ENCODE results near the gene GNG8.
A peak's percentile ranks its signal among the peaks of the same experiment; 100 is the strongest.

Gene GNG8

DNA sequence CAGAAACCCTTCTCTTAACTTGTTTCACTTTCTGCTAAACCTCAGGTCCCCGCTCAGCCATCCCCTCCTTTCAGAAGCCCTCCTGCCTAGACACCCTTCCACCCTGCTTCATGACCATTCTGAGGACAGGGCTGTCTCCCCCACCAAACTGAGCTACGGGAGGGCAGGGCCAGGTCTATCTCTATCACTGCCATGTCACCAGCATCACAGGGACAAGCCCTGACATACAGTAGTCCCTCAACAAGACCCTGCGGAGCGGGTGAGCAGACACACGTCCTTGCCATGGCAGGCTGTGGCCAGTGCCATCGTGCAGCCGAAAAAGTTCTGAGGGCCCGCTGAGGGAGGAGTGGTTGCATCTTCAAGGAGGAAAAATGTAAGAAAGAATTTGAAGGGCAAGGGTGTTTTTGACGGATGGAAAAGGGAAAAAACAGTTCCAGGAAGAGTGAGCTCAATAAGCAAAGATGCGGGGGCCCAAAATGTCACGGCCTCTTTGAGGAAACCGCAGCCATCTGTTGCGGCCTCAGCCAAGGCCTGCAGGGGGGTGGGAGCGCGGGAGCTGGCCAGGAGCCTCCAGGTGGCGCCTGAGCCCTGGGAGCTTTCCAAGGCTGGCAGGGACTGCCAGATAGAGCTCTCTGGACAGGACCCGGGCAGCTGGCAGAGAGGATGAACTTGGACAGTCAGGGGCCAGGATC, 19.2 kb downstream of the GNG8 start:
- peak; percentile 82 for DNase-seq

DNA sequence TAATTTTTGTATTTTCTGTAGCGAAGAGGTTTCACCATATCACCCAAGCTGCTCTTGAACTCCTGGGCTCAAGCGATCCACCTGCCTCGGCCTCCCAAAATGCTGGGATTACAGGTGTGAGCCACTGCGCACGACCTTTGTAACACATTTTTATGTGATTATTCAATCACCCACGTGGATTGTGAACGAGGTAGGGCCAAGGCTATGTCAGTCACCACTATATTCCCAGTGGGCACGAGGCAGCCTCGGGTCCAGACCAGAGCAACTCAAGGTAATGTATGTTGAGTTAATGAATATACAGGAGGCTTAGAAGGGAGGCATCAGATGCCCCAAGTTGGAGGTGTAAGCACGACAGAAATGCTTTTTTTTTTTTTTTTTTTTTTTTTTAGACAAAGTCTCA, 20.0 kb downstream of the GNG8 start:
- no peak for DNase-seq

DNA sequence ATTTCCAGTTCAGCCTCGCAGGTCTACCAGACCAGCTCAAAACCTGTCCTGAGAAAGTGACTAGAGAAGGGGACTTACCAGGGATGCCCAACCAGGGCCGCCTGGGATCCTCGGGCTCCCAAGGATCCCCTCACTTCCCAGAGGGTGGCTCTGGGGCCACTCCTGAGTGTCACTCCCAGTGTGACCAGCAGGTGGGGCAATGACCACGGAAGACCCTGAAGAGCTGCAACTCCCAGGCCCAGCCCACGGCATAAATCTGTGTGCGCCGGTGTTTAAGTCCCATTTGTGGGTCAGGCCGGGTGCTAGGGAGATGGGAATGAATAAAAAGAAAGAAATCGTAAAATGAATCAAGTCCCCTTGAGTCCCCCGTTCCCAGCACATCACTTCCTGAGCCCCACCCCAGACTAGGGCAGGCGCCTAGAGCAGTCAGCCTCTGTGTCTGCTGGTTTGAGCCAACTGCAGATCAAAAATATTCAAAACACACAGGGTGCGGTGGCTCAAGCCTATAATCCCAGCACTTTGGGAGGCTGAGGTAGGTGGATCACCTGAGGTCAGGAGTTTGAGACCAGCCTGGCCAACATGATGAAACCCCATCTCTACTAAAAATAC, 21.8 kb downstream of the GNG8 start:
- peak; percentile 95 for DNase-seq

DNA sequence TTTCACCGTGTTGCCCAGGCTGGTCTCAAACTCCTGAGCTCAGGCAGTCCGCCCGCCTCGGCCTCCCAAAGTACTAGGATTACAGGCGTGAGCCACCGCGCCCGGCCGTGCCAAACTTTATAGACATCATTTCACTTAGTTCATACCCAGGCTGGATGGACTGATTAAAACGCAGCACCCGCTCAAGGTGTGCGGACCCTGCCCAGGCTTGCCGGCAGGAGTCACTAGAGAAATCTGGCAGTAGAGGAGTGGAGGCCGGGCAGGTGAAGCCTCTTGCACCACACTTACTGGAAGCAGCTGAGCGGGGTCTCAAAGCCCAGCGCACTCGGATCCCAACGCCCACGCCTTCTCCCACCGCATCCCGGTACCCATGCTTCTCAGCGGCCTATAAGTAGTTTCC, 22.5 kb downstream of the GNG8 start:
- no peak for DNase-seq

DNA sequence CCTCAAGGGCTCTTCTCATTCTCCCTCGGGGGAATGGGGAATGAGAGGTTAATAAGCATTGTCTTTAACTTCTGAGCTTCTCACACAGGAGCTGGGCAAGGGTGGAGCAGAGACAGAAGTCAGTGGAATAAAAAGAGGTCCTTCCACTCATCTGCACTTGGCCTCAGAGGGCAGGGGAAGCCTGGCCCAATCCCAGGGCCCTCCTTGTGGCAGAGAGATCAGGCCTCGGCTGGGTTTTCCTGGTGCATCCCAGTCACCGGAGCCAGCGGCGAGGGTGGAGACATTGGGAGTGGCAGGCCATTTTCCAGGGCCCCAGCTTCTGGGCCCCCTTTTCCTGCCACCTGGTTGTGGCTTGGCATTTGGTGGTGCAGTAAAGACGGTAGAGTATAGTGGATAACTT, 24.2 kb downstream of the GNG8 start:
- DNase-seq, result no peak

DNA sequence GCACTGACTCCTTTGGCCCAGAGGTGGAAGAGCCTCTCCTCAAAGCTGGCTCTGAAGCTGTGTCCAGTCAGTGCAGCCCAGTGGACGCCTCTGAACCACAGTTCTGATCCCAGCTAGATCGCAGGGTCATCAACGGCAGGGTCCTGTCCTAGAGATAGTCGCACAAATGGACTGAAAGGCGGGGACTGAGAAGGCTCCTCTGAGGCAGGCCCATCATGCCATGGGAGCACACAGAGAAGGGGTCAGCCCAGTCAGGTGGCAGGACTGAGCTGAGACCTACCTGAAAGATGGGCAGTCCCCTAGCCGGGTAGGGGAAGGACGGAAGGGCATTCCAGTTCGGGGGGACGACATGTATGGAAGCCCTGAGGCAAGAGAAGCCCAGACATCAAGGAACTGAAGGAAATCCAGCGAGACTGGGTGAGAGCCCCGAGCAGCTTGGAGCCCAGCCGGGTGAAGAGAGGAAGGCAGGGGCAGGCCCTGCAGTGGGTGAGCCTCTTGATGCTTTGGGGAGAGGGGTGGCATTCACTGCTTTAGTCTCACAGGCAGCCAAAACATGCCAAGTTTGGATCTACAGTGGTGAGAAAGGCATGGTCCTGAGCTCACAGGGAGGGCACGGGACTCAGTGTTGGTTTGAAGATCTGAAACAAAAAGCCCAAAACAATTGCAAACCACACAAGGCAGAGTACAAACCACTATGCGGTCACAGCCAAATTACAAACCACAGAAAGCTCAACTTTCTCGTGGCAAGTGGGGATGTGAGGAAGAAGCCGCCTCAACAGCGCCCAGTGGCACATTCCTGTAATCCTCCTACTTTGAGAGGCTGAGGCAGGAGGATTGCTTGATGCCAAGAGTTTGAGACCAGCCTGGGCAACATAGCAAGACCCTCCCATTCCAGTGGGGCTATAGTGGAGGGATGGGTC, 24.9 kb downstream of the GNG8 start:
- DNase-seq, result peak; percentile 72

DNA sequence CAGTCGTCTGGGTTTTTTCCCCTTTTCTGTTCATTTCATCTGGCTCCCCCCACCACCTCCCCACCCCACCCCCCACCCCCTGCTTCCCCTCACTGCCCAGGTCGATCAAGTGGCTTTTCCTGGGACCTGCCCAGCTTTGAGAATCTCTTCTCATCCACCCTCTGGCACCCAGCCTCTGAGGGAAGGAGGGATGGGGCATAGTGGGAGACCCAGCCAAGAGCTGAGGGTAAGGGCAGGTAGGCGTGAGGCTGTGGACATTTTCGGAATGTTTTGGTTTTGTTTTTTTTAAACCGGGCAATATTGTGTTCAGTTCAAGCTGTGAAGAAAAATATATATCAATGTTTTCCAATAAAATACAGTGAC, 25.6 kb downstream of the GNG8 start:
- DNase-seq, result no peak

DNA sequence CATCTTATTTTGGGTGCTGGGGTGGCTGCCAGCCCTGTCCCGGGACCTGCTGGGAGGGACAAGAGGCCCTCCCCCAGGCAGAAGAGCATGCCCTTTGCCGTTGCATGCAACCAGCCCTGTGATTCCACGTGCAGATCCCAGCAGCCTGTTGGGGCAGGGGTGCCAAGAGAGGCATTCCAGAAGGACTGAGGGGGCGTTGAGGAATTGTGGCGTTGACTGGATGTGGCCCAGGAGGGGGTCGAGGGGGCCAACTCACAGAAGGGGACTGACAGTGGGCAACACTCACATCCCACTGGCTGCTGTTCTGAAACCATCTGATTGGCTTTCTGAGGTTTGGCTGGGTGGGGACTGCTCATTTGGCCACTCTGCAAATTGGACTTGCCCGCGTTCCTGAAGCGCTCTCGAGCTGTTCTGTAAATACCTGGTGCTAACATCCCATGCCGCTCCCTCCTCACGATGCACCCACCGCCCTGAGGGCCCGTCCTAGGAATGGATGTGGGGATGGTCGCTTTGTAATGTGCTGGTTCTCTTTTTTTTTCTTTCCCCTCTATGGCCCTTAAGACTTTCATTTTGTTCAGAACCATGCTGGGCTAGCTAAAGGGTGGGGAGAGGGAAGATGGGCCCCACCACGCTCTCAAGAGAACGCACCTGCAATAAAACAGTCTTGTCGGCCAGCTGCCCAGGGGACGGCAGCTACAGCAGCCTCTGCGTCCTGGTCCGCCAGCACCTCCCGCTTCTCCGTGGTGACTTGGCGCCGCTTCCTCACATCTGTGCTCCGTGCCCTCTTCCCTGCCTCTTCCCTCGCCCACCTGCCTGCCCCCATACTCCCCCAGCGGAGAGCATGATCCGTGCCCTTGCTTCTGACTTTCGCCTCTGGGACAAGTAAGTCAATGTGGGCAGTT, 26.2 kb downstream of the GNG8 start:
- peak; percentile 55 for DNase-seq

DNA sequence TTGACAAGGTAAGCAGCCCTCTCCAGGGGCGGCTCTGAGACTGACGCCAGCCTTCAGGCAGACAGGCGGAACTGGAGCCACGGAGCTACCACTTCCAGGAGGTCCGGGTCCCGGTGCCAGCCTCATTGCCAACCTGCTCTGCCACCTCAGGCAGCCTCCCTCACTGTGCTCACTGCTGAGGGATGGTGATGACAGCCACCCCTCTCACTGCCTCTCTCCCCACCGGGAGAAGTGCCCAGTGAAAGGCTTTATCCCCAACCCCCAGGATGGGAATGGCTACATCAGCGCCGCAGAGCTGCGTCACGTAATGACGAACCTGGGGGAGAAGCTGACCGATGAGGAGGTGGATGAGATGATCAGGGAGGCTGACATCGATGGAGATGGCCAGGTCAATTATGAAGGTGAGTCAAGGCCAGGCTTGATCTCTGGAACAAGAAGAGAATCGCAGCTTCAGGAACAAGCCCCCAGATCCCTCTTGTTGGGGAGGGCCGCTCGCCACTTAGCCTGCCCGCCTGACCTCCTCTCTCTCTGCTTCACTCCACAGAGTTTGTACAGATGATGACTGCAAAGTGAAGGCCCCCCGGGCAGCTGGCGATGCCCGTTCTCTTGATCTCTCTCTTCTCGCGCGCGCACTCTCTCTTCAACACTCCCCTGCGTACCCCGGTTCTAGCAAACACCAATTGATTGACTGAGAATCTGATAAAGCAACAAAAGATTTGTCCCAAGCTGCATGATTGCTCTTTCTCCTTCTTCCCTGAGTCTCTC, 27.2 kb downstream of the GNG8 start:
- no peak for DNase-seq

DNA sequence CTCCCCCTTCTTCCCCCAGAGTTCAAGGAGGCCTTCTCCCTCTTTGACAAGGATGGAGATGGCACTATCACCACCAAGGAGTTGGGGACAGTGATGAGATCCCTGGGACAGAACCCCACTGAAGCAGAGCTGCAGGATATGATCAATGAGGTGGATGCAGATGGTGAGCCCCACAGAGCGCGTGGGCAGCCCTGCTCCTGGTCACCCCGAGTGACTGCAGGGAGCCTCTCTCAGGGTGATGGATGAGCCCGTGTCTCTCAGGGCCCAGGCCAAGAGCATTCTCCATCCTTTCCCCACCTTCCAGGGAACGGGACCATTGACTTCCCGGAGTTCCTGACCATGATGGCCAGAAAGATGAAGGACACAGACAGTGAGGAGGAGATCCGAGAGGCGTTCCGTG, 27.8 kb downstream of the GNG8 start:
- no peak for DNase-seq

DNA sequence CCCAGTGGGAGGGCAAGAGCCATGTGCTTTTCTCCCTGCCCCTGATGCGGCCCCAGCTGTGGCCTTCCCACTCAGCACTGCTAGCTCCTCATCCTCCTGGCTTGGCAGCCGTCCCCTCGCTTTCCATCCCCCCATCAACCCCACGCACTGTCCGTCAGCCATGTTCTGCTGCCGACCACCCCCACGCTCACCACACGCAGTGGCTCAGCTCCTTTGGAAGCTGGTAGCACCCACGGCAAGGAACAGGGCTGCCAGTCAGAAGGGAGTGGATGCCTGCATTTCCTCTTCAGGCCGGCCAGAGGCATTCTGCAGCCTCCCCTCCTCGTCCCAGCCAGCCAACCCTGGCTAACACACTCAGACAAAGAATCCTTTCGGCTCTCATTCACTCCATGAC, 28.6 kb downstream of the GNG8 start:
- DNase-seq, result no peak

DNA sequence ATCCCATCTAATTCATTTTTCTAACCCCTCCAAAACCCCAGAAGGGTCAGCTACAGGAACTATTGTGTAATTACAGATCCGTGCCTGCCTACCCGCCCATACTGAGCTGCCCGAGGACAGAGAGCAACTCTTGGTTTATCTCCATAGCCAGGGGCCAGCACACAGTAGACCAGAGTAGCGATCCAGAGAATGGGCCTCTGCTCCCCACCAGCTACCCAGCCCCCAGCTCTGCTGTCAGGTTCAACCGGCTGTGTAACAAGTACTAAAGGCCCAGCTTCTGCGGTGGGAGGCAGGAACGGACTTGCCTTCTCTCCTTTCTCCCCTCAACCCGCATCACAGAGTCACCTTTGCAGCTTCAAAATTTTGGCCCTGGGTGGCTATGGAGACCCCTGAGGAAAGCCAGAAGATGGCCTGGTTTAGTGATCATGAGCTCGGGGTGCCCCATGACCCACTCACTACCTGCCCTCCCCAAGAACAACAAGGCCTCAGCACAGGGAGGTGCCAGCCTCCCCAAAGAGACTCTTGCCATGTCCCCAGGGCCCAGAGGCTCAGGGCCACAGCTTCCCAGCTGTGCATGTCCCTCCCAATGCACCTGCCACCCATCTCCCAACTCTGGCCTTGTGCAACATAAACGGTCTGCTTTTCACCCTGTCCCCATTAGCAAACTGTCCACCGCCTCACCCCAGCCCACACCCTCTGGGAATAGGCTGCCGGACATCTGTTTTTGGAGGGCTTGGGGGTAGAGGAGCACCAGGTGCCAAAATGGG, 29.1 kb downstream of the GNG8 start:
- DNase-seq, result no peak

DNA sequence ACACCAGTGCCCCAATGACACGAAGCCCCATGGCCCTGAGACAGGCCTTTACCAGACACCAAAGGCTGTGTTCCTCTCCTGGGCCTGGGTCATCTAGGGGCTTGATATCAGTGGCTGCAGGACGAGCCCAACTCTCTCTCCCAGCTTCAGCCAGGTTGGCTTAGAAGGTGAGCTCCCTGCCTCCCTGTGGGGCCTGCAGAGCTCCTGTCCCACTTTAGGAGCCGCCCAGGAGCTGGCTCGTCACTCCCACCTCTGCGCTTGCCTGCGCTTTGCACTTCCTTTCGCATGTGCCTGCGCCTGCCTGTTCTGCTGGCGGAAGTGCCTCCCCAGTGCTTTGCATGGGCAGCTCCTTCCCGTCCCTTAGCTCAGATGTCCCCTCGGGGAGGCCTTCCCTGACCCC, 30.0 kb downstream of the GNG8 start:
- peak; percentile 52 for DNase-seq

DNA sequence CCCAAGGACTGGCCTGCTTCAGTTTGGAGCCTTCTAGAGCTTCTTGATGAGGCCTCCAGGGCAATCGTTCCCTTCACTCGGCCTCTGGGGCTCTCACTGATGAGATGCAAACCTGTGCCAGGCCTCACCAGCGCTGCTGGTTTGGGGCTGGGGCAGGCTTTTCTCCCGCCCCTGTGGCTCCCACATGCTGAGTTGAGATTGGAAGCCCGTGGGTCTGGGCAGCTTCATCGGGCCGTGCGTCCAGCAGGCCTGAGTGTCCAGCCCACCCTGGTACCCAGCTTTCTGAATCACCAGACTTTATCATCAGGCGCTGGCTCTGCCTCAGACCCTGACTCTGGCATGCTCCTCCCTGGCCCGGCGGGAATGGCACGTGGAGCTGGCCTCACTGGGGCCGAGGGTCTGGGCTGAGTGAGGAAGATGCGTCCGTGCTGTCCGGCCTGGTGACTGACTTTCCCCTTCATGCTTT, 30.6 kb downstream of the GNG8 start:
- DNase-seq, result peak; percentile 51

DNA sequence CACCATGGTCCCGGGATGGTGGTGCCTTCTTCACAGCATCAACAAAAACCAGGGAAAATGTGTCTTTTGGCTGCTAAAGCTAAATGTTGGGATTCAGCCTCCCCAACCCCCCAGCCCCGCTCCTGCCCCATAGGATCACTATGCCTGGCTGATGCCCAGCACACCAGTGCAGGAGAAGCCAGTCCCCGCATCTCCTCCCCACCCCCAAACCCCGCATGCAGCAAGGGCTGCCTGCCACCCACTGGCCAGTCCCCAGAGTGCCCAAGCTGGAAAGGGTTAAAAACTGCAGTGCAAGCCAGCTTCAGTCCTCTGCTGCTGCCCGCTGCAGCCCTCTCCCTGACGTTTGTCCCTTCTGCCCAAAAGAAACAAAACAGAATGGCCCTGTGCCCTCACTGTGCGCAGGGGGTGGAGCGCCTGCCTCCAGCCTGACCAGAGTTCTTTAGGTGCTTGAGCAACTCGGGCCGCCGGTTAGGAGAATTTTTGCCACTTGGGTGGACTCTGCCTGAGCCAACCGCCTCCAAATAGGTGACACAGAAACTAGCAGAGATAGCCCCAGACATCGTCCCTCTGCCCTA, 31.1 kb downstream of the GNG8 start:
- peak; percentile 48 for DNase-seq

DNA sequence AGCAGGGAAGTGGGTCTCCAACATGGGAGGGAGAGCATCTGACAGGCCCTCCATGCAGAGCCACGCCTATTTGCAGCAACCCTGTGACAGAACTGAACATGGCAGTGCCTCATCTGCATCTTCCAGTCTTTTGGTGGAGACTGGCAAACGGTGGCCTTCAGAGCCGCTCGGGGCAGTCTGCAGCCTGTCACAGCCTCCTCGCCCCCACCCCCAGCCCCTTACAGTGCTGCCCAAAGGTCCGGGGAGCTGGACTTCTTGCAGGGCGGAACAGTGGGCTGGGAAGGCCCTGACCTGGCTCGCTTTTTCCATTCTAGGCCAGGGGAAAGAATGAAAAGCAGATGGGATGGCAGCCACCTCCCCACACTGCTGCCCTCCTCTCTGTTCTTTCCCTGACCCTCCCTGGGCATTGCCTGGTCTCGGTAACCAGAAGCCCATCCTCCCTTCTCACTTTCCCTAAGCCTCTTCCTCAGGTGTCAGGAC, 32.2 kb downstream of the GNG8 start:
- DNase-seq, result peak; percentile 57

DNA sequence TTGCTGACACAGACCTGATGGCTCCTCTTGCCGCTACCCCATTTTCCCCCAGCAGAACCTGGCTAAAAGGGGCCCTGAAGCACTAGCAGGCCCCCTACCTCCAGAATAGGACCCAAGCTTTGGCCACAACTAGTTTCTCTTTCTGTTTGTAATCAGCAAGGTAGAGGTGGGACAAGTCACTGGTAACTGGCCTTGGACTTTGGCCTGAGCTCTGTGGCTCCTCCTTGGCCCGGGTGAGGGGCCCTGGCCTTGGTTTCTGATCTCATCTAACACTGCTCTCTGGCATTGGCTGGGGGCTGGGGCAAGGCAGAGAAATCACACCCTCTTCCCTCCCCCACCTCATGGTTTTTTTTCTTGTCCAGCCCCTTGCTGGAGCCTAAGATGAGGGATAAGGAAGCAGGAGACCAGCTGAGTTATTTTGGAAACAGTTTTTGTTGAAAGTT, 32.8 kb downstream of the GNG8 start:
- no peak for DNase-seq

DNA sequence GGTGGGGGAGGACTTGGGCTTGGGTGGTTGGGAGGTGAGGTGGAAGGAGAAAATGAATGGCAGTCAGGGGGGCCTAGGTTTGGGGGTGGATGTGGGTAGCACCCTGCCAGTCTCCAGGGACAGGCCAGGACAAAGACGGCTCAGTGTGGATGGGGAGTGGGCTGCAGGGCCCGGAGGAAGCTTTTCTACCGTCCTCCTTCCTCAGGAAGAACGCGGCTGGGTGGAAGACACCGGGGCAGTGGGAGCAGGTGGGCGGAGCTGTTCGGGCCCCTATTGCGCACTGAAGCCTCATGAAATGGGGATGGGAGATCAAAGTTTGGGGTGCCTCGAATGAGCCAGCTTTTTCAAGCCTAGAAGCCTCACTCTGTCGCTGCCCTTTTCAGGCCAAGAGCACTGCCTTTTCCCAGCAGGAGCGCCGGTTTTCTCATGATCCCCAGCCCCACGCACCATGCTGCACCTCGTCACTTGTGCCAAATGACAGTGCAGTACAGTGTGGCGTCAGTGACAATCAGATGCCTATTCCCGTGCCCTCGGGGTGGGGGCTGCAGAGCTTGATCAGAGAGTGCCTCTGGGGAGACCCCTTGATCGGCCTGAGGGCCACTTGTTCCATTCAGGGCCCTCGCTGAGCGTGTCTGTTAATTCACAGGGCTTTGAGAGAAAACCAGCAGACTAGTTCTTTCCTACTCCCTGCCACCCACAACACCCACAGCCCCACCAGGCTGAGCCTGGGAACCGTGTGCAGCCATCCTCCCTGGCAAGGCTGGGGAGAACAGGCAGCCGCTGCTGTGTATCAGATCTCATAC, 33.4 kb downstream of the GNG8 start:
- peak; percentile 83 for DNase-seq

DNA sequence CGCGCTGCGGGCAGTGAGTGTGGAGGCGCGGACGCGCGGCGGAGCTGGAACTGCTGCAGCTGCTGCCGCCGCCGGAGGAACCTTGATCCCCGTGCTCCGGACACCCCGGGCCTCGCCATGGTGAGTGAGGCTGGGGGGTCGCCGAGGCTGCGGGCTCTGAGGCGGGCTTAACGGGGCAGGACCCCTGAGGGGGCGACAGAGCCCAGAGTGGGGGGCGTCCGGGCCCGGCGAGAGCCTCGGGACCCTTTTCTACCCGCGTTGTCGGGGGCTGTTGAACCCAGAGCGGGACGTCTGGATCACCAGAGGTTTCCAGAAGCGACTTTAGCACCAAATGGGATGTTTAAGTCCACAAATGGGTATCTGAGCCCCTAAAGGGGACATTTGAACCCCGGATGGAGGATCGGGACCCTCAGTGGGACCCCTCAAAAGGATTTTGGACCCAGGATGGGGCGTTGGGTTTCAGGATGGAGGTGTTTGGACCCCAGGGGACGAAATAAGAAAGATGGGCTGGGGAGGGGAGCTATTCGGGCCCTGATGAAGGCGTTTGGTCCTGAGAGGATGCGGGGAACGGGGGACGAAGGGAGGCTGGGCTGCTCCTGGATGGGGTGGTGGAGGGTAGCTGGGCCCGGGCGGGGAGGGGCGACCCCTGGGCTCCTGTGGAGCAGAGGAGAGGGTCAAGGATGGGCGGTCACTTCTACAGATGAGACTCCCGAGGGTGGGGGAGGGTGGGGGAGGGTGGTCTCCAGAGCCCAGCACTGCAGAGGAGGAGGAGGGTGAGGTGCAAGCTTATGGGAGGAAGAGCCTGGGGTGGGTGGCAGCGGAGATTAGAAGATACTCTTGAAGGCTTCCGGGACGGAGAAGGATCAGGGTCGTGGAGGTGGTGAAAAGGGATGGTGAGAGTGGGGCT, 34.4 kb downstream of the GNG8 start, which contains the start of gene CALM3:
Gene CALM3, plus strand, starts transcription at position 13 of the 907 bp plus-strand sequence. Its CDS starts 105 bp downstream, at position 118.
- peak; percentile 75 for DNase-seq

All from activated CD8-positive, alpha-beta memory T cell treated with anti-CD3 and anti-CD28 coated beads for 24 hours (primary cell).